Pons (tissue), 1 donor: ENCODE measurements around the gene UBL3.
A peak's percentile ranks its signal among the peaks of the same experiment; 100 is the strongest.

Experiments
- DNase-seq: peaks from one replicate; pipeline ENCODE4 v3.0.0-alpha.2; 2016; ENCODE audit warnings: low spot score

UBL3 gene

DNA sequence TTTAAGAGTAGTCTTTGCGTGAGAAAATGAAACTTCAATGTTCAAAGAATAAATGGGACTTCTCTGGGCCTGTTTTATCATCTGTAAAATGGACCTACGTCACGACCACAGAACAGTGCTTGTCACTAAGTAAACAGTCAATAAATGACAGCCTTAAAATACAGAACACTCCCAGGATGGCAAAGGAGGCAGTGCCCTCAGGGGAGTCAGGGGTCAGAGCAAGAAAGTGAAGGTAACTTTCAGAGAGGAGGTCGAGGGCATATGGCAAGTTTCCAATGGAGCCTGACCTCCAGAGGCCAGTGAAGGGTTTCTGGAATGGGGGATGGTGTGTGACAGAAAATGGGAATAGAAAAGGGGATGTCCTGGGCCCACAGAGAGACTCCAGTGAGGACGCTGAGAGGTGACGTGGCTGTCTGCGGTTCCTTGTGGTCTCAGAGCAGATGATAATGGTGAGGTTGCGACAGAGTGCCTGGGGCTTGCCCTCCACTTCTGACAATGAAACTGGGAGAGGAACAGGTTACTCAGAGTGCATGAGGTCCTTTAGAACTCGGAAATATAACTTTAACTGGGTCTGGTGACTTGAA, 91.8 kb downstream of the UBL3 start:
- DNase-seq: peak; percentile 70

DNA sequence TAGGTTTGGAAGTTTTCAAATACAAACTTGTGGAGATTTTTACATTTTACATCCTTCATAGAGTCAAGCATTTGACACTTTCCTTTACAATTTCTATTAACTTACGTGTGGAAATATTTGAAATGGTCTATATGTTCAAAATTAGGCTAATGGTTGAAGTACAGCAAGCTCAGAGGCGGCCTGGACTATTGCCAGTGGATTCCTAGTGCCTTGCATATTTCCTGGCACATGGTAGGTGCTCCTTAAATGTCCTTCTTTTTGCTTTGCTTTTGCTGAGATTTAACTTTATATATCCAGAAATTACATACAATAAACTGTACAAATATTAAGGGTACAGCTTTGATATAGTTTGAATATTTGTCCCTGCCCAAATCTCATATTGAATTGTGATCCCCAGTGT, 93.9 kb downstream of the UBL3 start:
- DNase-seq: no peak

DNA sequence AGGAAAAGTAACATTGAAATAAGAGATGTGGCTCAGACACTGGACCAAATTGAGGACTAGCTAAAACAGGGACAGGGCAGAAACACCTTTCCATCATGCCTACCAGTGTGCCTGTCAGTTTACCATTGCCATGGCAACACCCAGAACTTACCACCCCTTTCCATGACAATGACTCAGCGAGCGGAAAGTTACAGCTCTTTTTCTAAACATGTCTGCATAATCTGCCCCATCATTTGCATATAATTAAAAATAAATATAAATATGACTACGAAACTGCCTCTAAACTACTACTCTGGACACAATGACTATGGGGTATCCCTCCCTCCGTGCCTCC, 96.0 kb downstream of the UBL3 start:
- no peak for DNase-seq

DNA sequence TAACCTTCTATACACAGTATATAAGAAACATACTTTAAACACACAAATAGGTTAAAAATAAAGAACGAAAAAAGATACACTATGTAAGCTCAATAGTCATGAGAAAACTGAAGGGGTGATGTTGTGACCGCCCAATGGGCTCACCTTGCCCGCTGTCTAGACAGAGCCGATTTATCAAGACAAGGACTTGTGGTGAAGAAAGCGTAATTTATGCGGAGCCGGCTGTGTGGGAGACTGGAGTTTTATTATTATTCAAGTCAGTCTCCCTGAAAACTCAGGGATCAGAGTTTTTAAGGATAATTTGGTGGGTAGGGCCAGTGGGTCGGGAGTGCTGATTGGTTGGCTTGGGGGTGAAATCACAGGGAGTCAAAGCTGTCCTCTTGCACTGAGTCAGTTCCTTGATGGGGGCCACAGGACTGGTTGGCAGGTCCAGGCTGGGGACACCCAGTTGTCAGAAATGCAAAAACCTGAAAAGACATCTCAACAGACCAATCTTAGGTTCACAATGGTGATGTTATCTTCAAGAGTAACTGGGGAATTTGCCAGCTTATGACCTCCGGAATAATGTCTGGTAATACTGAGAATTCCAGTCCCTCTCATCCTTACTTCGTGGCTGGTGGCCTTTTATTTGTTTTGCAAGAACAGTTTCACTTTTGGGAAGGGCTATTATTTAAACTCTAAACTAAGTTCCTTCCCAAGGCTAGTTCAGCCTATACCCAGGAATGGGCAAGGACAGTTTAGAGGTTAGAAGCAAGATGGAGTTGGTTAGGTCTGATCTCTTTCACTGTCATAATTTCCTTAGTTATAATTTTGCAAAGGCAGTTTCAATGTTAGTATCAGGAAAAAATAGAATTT, 96.6 kb downstream of the UBL3 start:
- DNase-seq: no peak

GRCh38 chr13:29752175-29752574, 98.2 kb downstream of the UBL3 start:
- no peak for DNase-seq

DNA sequence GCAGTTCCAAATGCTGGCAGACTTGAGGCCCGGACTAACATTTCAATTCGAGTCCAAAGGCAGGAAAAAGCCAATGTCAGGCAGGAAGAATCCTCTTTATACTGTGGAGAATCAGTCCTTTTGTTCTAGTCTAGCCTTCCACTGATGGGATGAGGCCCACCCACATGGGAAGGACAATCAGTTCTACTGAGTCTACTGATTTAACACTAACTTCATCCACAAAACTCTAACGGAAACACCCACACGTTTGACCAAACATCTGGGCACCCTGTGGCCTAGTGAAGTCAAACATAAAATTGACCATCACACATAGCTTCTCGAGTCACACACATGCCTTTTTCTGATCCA, 100.3 kb downstream of the UBL3 start:
- DNase-seq: no peak

GRCh38 chr13:29749401-29750182, 100.8 kb downstream of the UBL3 start:
- no peak for DNase-seq

DNA sequence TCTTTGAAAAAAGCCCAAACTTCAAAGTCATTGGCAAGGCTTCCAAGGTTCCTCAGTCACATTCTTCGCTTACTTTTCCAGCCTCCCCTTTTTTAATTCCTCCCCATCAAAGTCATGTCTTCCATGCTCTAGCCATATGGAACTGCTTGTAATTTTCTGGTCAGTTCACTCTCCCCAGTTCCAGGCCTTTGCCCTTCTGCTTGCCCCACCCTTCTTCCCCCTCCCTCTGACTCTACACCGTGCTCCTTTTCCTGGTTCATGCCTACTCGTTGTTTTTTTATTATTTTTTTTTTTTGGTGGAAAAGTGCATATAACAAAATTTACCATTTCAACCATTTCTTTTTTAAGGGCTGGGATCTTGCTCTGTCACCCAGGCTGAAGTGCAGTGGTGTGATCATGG, 102.3 kb downstream of the UBL3 start:
- no peak for DNase-seq

GRCh38 chr13:29746148-29746677, 104.2 kb downstream of the UBL3 start:
- no peak for DNase-seq

DNA sequence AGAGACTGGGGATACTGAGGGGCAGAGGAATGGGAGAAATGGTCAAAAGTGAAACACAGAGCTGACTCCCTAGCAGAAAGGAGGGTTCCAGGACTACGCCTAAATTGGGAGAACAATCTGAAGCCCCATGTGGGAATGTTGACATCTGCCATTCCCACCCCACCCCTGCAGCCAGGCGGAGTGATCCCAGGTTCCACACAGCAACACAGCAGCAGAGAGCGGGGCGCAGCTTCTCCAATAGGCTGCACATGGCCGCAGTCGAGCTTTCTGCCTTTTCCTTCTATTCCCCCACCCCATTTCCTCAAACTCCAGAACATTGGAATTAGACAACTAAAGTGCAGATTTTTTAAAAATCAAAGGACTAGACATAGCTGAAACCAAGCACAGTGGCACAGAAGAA, 104.7 kb downstream of the UBL3 start:
- DNase-seq: no peak

DNA sequence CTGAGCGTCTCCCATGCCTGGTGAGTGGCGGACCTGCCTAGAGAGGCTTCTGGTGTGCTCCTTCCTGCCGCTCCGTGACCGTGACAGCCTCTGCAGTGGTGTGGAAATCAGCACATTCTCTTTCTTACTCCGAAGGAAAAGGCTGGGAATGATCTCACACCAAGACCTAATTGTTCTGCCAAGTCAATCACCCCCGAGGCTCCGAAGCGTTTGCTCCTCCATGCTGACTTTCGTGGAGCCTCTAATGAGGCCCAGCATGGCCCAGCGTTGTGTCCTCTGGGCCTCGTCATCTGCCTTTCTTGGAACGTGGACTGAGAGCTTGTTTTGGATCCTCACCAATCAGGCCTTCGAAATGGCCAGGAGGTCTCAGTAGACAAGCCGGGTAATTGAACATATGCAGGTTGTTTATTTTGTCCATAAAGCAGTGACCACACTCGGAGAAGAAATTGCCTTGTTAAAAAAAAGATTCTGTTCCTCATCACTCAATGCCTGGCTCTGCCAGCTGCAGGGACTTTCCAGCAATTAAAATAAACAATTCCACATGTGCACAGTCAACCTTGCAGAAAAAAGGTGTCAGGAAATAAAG, 107.1 kb downstream of the UBL3 start:
- DNase-seq: no peak

DNA sequence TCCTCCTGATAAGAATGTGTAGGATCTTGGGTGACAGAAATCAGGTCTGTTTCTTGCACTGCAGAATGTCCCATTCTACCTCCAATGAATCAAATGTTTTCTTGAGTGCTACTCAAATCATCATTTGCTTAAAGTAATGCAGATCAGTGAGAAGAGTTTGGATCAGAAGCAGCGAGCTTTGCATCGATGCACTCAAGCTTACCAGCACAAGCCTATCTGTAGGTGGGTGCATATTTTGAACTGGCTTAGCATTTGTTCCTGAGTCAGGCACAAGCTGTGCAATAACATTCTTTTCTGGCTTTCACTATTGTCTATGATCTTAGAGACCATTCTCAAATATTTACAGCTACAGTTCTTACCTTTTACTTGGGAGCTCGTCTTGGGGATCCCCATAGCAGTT, 109.5 kb downstream of the UBL3 start:
- no peak for DNase-seq

- no peak for DNase-seq
Observed at GRCh38 chr13:29737061-29737460, 113.4 kb downstream of the UBL3 start.

DNA sequence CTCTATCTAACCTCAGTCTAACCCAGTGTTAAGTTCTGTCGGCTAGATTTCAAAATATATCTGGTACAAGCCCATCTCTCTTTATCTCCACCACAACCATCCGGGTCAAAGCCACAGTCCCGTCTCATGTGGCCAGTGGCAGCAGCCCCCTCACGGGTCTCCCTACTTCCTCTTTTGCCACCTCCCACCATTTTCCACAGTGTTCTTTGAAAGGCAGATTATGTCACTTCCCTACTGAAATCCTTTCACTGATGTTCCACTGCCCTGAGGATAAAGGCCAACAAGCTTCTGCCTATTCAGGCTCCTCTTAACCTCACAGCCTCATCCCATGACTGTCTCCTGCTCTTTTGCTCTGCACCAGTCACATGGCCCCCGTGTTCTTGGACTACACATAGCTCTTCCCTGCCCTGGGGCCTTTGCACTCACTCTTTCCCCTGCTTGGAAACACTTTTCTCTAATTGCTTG, 117.2 kb downstream of the UBL3 start:
- DNase-seq: no peak

- DNase-seq: no peak
Observed at GRCh38 chr13:29730253-29730652, 120.2 kb downstream of the UBL3 start.

DNA sequence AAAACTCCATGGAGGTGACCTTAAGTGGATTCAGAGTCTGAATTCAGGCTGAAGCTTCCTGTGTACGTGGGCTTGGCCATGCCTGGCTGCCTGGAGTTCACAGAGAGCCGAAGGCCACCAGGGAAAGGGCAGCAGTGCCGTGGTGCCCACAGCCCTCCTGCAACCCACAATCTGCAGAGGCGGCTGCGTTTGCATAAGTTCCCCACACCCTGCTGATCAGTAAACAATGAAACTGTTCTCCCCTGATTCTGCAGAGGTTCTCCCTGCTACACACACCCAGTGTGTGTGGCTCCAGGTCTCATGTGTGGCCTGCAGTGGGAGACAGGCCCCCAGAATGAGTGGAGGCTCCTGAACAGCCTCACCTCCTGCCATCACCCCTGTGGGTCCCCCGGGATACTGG, 128.0 kb downstream of the UBL3 start:
- no peak for DNase-seq

- no peak for DNase-seq
Observed at GRCh38 chr13:29721766-29722165, 128.7 kb downstream of the UBL3 start.

- peak; percentile 2 for DNase-seq
Observed at GRCh38 chr13:29718694-29719093, 131.7 kb downstream of the UBL3 start.

- DNase-seq: no peak
Observed at GRCh38 chr13:29716493-29716892, 133.9 kb downstream of the UBL3 start.
